Neuron (in vitro differentiated cells): ENCODE measurements around the gene COX8A.

Source experiments
- H2AFZ ChIP-seq: one replicate; pipeline ENCODE4 v1.6.1; 2013; ENCODE audit warnings: low read depth, mild to moderate bottlenecking, inconsistent platforms, low read length, moderate library complexity
- H3K27me3 ChIP-seq: one replicate; pipeline ENCODE4 v1.6.1; 2013; ENCODE audit warnings: low read length; ENCODE audit not compliant: insufficient read depth
- H3K36me3 ChIP-seq: one replicate; pipeline ENCODE4 v1.6.1; 2013; ENCODE audit warnings: low read length; ENCODE audit not compliant: insufficient read depth
- H3K4me1 ChIP-seq: one replicate; pipeline ENCODE4 v1.6.1; 2013; ENCODE audit warnings: low read length; ENCODE audit not compliant: insufficient read depth
- H3K4me3 ChIP-seq: 2 replicates; pipeline ENCODE4 v1.5.1; 2013; ENCODE audit warnings: mild to moderate bottlenecking, low read length, moderate library complexity
- H3K9me3 ChIP-seq: one replicate; pipeline ENCODE4 v1.6.1; 2013; ENCODE audit warnings: low read length

The COX8A gene

DNA sequence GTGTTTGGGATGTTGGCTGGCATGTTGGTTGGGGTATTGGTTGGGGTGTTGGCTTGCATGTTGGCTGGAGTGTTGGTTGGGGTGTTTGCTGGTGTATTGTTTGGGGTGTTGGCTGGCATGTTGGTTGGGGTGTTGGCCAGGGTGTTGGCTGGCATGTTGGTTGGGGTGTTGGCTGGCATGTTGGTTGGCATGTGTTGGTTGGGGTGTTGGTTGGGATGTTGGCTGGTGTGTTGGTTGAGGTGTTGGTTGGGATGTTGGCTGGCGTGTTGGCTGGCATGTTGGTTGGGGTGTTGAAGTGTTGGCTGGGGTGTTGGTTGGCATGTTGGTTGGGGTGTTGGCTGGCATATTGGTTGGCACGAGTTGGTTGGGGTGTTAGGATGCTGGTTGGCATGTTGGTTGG, 36.4 kb downstream of the COX8A start:
- Histone ChIP-seq H2AFZ (no peak overlapping the region), H3K4me1 (peaks cover 27% of the 10 kb centered on the region), H3K4me3 (no peak overlapping the region), H3K9me3 (no peaks in the 10 kb centered on the region), H3K36me3 (no peaks in the 10 kb centered on the region), H3K27me3 (no peaks in the 10 kb centered on the region)

DNA sequence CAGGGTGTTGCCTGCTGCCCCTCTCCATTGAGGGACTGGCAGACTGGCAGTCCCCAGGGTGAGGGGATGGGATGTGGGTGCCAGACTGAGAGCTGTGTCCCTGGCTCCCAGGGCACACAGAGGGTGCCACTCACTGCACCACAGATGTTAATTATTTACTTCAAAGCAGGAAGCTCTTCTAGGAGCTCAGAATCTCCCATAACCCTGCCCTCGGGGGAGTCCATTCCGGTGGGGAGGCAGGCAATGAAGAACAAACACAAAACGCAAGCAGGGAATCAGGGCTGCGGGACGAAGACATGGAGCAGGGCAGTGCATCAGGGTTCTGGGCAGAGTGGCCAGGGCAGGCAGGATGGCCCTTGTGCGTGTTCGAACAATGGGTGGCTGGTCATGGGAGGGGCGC, 37.0 kb downstream of the COX8A start:
- no peaks in the 10 kb centered on the region for H3K9me3 ChIP-seq
- no peaks in the 10 kb centered on the region for H3K36me3 ChIP-seq
- H3K4me1 ChIP-seq: peaks cover 33% of the 10 kb centered on the region
- H2AFZ ChIP-seq: no peak overlapping the region
- H3K27me3 ChIP-seq: no peaks in the 10 kb centered on the region
- H3K4me3 ChIP-seq: no peak overlapping the region

DNA sequence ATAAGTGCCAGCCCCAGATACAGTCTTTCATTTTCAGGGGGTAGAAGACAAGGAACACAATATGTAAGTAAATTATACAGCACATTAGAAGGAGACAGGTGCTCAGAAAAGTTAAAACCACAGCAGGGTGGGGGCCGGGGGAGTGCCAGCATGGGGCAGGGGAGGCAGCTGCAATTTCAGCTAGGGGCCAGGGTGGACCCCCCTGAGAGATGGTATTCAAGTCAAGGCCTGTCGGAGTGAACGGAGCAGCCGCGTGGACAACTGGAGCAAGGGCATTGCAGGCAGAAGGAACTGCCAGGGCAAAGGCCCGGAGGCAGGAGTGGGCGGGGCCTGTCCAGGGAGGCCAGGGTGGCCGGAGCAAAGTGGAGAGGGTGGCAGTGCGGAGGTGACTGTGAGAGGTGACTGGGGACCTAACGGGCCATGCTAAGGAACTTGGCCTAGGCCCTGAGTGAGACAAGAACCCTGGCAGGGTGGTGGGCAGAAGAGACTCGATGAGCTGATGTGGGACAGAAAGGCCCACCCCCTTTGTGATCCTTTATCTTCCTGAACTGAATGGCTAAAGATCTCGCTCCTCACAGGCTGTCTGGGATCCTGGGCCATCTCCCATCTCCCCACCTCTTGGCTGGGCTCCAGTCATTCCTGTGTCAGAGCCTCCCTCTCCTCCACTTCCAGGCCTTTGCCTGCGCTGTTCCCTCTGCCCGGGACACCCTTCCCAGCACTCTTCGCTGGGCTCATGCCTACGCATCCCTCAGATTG, 38.9 kb downstream of the COX8A start:
- no peak overlapping the region for H2AFZ ChIP-seq
- H3K36me3 ChIP-seq: no peaks in the 10 kb centered on the region
- H3K9me3 ChIP-seq: no peaks in the 10 kb centered on the region
- H3K4me1 ChIP-seq: peaks cover 20% of the 10 kb centered on the region
- no peak overlapping the region for H3K4me3 ChIP-seq
- no peaks in the 10 kb centered on the region for H3K27me3 ChIP-seq

DNA sequence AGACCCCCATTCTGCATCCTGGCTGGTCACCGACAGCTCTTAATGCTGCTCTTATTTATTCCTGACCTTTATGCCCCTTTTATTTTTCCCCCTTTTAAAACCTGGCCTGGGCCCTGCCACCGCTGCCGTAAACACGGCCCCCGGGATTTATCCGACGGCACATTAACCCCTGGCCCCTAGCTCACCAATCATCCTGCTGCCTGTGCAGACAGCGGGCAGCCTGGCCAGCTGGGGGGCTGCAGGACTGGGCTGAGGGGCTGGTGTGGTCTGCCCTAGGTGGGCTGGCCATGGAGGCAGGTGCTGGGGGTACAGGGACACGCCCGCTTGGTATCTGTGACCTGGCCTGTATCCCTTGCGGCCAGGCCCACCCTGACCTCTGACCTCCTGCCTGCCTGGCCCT, 39.9 kb downstream of the COX8A start:
- H3K4me3 ChIP-seq: no peak overlapping the region
- peaks cover 20% of the 10 kb centered on the region for H3K4me1 ChIP-seq
- H2AFZ ChIP-seq: no peak overlapping the region
- H3K36me3 ChIP-seq: no peaks in the 10 kb centered on the region
- no peaks in the 10 kb centered on the region for H3K9me3 ChIP-seq
- no peaks in the 10 kb centered on the region for H3K27me3 ChIP-seq

DNA sequence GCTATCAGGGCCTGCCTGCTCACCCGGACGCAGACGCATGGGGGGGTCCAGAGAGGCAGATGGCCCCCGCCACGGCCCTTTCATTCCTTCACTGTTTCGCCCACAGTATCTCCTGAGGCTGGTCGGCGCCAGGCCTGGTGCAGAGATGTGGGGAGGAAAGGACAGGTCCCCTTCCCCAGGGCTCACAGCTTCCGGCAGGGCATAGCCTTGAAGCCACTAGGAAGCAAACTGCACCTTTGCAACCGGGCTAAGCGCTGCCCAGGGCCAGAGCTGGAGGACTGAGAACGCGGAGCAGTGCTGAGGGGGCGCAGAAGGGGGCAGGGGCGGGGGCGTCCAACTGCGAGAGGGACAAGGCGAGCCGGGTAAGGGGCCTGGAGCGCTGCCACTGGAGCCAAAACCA, 41.1 kb downstream of the COX8A start:
- no peaks in the 10 kb centered on the region for H3K36me3 ChIP-seq
- no peak overlapping the region for H3K4me3 ChIP-seq
- no peaks in the 10 kb centered on the region for H3K9me3 ChIP-seq
- no peak overlapping the region for H2AFZ ChIP-seq
- H3K4me1 ChIP-seq: peaks cover 20% of the 10 kb centered on the region
- H3K27me3 ChIP-seq: peaks cover 2% of the 10 kb centered on the region

DNA sequence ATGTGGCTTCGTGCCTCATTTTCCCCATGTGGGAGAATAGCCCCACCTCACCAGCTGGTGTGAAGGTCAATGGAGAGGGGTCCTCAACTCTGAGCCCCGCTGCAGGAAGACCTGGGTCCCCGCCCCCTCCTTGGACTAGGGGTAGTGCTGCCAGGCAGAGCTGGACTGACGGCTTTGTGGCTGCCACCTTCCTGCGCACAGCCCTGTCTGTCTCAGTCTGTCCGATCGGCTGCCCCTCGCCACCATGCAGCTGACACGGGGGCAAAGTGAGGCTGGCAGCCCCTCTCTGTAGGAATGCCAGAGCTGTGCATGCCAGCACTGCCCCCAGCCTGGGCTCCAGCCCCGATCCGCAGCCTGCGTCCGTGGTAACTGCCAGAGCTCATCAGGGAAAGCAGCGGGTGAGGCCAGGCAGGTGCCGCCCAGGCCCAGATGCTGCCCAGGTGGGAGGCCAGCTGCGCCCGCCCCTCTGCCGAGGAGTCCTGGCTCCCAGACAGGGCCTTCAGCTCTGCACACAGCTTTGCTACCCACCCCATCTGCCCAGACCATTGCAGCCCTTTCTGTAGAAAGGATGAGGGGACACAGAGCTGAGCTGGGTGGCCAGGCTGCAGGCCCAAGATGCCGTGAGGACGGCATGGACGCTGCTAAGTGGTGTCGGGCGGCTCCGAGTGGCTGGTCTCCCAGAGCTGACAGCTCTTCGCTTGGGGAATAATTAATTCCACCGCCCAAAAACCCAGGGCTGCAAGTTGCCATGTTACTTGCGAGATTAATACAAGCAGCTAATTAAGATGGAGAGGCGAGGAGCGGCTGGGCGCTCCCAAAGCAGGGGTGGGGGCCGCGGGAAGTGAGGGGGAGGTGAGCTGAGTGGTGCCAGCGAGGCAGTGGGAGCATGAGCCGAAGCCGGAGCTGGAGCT, 41.8 kb downstream of the COX8A start:
- no peaks in the 10 kb centered on the region for H3K36me3 ChIP-seq
- no peak overlapping the region for H3K4me3 ChIP-seq
- peaks cover 3% of the 10 kb centered on the region for H3K27me3 ChIP-seq
- H2AFZ ChIP-seq: no peak overlapping the region
- peaks cover 20% of the 10 kb centered on the region for H3K4me1 ChIP-seq
- H3K9me3 ChIP-seq: no peaks in the 10 kb centered on the region

DNA sequence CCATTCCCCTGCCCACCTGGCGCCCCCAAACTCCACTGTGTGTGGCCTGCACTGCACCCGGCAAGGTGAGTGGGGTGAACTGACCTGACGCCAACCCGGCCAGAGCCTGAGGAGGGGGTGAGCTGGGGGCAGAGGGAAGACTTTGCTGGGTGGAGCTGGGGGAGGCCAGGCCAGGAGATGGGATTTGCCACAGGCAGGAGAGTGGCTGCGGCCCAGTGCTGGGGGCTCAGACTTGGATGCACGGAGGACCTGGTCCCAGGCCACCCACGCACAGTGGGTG, 43.5 kb downstream of the COX8A start:
- H3K4me1 ChIP-seq: peaks cover 33% of the 10 kb centered on the region
- H3K36me3 ChIP-seq: no peaks in the 10 kb centered on the region
- no peaks in the 10 kb centered on the region for H3K9me3 ChIP-seq
- no peak overlapping the region for H3K4me3 ChIP-seq
- H3K27me3 ChIP-seq: peaks cover 3% of the 10 kb centered on the region
- H2AFZ ChIP-seq: no peak overlapping the region

DNA sequence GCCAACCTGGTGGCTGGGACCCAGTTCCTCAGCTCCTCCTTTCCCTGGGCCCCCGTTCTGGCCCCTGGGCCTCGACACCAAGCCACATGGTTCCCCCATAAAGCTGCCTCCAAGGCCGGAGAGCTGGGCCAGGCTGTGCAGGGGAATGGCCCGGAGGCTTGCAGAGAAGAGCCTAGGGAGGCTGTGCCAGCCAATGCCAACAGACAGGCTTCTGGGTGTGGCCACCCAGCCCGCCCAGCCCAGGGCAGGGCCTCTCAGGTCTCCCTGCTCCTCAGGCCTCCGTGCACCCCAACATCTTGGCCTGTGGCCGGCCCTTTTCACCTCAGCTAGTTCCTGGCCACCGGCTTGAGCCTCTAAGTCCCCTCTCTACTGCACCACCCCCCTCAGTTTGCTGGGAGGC, 43.9 kb downstream of the COX8A start:
- Histone ChIP-seq H3K27me3 (peaks cover 3% of the 10 kb centered on the region), H2AFZ (no peak overlapping the region), H3K9me3 (no peaks in the 10 kb centered on the region), H3K4me1 (peaks cover 33% of the 10 kb centered on the region), H3K36me3 (no peaks in the 10 kb centered on the region), H3K4me3 (no peak overlapping the region)

DNA sequence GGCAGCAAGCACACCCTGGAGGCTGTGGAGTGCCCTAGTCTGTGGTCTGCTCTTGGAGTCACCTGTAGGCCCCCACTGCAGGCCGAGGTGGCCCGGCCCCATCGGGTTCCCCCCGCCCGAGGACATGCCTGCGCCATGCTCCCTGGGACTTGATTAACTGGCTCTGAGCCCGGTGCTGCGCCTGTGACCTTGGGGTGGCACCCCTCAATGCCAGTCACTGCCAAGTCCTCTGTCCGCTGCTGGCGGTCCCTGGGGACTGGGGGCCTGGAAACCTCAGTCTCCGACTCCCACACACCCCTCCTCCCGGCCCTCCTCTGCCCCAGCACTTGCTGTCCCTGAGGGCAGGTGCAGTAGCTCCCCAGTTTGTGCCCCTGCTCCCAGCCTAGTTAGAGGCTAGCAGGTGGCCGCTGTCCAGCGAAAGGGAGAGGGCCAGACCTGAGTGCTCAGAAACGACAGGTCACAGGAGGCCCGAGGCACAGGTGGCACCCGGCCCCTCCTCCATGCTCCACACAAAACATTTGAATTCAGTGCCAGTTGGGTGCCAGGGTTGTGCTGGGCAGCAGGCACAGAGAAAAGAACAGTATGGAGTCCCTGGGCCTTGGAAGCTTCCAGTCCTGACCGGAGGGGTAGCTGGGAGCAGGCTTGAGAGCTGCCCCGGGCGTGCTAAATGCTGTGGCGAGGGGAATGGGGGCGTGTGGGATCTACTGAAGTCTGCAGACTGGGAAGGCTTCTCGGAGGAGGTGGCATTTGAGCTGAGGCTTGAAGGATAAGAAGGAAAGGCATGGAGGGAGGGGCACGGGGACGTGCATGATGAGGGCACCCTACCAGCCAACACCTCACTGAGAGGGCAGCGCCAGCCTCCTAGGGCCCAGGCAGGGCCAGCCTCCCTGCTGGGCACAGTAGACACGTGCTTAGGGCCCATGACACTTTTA, 45.0 kb downstream of the COX8A start:
- H3K4me3 ChIP-seq: no peak overlapping the region
- H3K36me3 ChIP-seq: no peaks in the 10 kb centered on the region
- no peak overlapping the region for H2AFZ ChIP-seq
- H3K27me3 ChIP-seq: peaks cover 3% of the 10 kb centered on the region
- H3K4me1 ChIP-seq: peaks cover 36% of the 10 kb centered on the region
- no peaks in the 10 kb centered on the region for H3K9me3 ChIP-seq

DNA sequence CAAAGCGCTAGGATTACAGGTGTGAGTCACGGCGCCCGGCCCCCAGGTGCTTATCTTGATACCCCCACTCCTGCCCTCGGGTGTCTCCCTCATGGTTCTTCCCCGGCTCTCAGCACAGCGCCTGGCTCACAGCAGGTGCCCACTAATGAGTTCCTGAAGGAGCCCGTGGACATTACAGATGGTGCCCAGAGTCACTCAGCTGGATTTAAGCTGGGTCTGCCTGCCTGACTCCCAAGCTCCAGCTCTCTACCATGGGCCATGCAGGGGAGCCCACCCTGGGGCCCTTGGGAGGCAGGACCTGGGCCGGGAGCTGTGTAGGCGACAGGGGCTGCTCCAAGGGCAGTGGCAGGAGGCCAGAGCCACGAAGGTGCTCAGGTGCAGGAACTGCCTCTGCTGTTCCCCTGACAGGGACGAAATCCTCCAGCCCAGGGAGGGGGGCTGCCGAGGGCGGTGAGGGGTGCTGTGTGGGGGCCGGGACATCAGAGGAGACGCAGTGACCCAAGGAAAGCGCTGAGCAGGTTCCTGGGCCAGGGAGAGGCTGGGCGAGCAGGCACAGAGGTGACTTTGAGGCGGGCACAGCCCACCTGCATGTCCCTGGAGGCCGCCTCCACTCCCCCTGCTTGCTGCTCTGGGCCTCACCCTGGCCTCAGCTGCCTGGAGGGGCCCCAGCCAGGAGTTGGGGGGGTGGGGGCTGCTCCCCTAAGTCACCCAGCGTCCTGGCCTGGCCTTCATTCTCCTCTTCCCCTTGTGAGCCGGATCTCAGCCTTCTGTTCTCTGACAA, 46.7 kb downstream of the COX8A start:
- H3K9me3 ChIP-seq: no peaks in the 10 kb centered on the region
- H3K36me3 ChIP-seq: no peaks in the 10 kb centered on the region
- H3K4me3 ChIP-seq: no peak overlapping the region
- no peak overlapping the region for H2AFZ ChIP-seq
- H3K27me3 ChIP-seq: peaks cover 3% of the 10 kb centered on the region
- H3K4me1 ChIP-seq: peaks cover 36% of the 10 kb centered on the region

DNA sequence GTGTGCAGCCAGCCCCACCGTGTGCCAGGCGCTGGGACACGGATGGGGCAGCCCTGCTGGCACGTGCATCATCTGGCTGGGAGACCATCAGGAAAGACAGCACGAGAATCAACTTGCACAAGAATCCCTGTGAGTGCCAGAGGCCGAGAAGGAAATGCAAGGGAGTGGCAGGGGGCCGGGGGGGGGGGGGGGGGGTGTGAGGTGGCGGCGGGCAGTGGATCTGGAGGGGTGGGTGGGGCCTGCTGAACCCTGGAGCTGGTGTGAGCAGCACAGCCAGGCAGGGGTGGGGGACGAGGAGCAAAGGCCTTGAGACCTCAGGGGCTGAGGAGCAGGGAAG, 47.3 kb downstream of the COX8A start:
- Histone ChIP-seq H2AFZ (no peak overlapping the region), H3K36me3 (no peaks in the 10 kb centered on the region), H3K27me3 (peaks cover 3% of the 10 kb centered on the region), H3K9me3 (no peaks in the 10 kb centered on the region), H3K4me1 (peaks cover 30% of the 10 kb centered on the region), H3K4me3 (no peak overlapping the region)

DNA sequence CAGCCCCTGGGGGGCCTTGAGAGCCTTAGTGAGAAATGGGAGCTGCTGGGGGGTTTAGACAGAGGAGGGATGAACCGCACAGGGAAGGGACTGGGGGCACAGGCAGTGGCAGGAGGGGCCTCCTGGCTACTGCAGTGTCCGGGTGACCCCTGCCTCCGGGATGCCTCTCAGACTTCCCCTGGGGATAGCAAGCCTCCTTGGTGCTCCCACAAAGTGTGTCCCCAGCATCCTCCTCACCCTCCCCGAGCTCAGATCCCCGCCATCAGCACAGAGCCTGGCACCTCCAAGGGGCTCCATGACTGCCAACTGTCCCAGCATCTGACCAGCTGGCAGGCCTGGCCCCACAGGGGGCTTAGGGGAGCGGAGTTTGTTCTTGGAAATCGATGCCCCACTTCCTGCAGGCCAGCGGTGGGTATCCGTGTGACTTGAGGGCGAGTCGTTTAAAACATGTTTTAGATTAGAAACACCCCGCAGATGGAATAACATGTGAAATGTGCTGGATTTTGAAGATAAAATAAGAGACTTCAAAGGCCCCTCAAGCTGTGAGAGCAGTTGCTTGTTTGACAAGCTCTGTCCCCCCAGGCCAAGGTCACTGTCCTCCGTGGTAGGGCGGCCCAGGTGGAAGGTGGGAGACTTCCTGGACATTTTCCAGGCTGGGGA, 47.8 kb downstream of the COX8A start:
- peaks cover 3% of the 10 kb centered on the region for H3K27me3 ChIP-seq
- H2AFZ ChIP-seq: no peak overlapping the region
- H3K9me3 ChIP-seq: no peaks in the 10 kb centered on the region
- no peaks in the 10 kb centered on the region for H3K36me3 ChIP-seq
- H3K4me1 ChIP-seq: peaks cover 35% of the 10 kb centered on the region
- no peak overlapping the region for H3K4me3 ChIP-seq
